ENCODE data around the gene ANLN.

ANLN gene

DNA sequence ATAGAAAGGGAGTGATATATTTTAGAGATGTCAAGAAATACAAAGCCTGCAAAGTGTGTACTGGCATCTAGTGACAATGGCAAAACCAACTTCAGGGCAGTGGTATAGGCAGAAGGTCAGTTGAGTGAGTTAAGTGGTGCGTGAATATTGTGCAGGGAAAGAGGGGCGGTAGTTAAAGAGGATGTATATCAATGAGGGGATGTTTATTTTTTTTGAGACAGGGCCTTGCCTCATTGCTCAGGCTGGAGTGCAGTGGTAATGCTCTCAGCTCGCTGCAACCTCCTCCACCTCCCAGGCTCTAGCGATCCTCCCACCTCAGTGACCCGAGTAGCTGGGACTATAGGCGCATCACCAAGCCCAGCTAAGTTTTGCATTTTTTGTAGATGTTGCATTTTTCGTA, 13.8 kb downstream of the ANLN start:
- H3K36me3 ChIP-seq (ENCODE audit: control insufficient read depth in 1 of 2, insufficient read depth in 2 of 2, low read depth in 1 of 2, low read length in 2 of 2), result peaks cover 3 to 8% of the 10 kb centered on the region in 2 experiments
- H2BK15ac ChIP-seq (ENCODE audit: low read depth, poor library complexity, severe bottlenecking), result no peak overlapping the region
- no peak overlapping the region for H3K18ac ChIP-seq (ENCODE audit: low read depth in 1 of 2, low read length in 2 of 2)
- H2AFZ ChIP-seq (ENCODE audit: low read depth, low read length), result no peak overlapping the region
- no peak overlapping the region for H3K27ac ChIP-seq (ENCODE audit: low read length, poor library complexity, severe bottlenecking)
- no peak overlapping the region for H2AK5ac ChIP-seq (ENCODE audit: low read length, severe bottlenecking)
- WGBS, result 95% methylated on average over 7 of the region's 7 CpGs
- no peak overlapping the region for H2BK12ac ChIP-seq (ENCODE audit: low read length in 2 of 2)
- H3K23ac ChIP-seq (ENCODE audit: low read length in 2 of 2), result no peak overlapping the region
- H3K4me1 ChIP-seq (ENCODE audit: control insufficient read depth, insufficient read depth, low read depth, low read length), result no peaks in the 10 kb centered on the region
- no peak for DNase-seq
- no peak overlapping the region for H4K8ac ChIP-seq (ENCODE audit: low read length)
- H2BK120ac ChIP-seq (ENCODE audit: low read depth, low read length), result no peak overlapping the region
- no peak overlapping the region for H2BK5ac ChIP-seq (ENCODE audit: low read depth, low read length, poor library complexity, severe bottlenecking)
- H3K14ac ChIP-seq (ENCODE audit: low read length in 2 of 2), result no peak overlapping the region
- no peak overlapping the region for H3K4me3 ChIP-seq (ENCODE audit: insufficient read depth in 1 of 2, low read depth in 1 of 2, low read length in 2 of 2)
- H4K91ac ChIP-seq (ENCODE audit: low read length), result no peak overlapping the region
- H3K9me3 ChIP-seq (ENCODE audit: control insufficient read depth, low read length), result no peaks in the 10 kb centered on the region
- H3K79me1 ChIP-seq (replicated peaks; ENCODE audit: low read length, poor library complexity, severe bottlenecking), result peaks cover 19% of the 10 kb centered on the region
- H3K9ac ChIP-seq (ENCODE audit: low read length), result no peak overlapping the region
- no peaks in the 10 kb centered on the region for H3K27me3 ChIP-seq (ENCODE audit: control insufficient read depth in 1 of 2, insufficient read depth in 1 of 2, low read length in 2 of 2)
- no peak overlapping the region for H3K4ac ChIP-seq (ENCODE audit: low read depth in 1 of 2, low read length in 2 of 2)
- no peak overlapping the region for H3K4me2 ChIP-seq (ENCODE audit: low read length, poor library complexity, severe bottlenecking)

GRCh38 chr7:36404639-36405408, 15.2 kb downstream of the ANLN start:
- no peak overlapping the region for H2AK5ac ChIP-seq (ENCODE audit: low read length, severe bottlenecking)
- WGBS, result 92% methylated on average over 6 of the region's 7 CpGs
- no peak overlapping the region for H3K23ac ChIP-seq (ENCODE audit: low read length in 2 of 2)
- no peaks in the 10 kb centered on the region for H3K27me3 ChIP-seq (ENCODE audit: control insufficient read depth in 1 of 2, insufficient read depth in 1 of 2, low read length in 2 of 2)
- peaks cover 3% of the 10 kb centered on the region in 2 experiments for H3K36me3 ChIP-seq (ENCODE audit: control insufficient read depth in 1 of 2, insufficient read depth in 2 of 2, low read depth in 1 of 2, low read length in 2 of 2)
- no peak overlapping the region for H3K18ac ChIP-seq (ENCODE audit: low read depth in 1 of 2, low read length in 2 of 2)
- no peak overlapping the region for H3K4ac ChIP-seq (ENCODE audit: low read depth in 1 of 2, low read length in 2 of 2)
- H3K9me3 ChIP-seq (ENCODE audit: control insufficient read depth, low read length), result no peaks in the 10 kb centered on the region
- H4K91ac ChIP-seq (ENCODE audit: low read length), result no peak overlapping the region
- no peak overlapping the region for H3K4me2 ChIP-seq (ENCODE audit: low read length, poor library complexity, severe bottlenecking)
- no peak overlapping the region for H3K9ac ChIP-seq (ENCODE audit: low read length)
- H3K4me3 ChIP-seq (ENCODE audit: insufficient read depth in 1 of 2, low read depth in 1 of 2, low read length in 2 of 2), result no peak overlapping the region
- no peak overlapping the region for H4K8ac ChIP-seq (ENCODE audit: low read length)
- no peak overlapping the region for H2BK15ac ChIP-seq (ENCODE audit: low read depth, poor library complexity, severe bottlenecking)
- no peak overlapping the region for H3K27ac ChIP-seq (ENCODE audit: low read length, poor library complexity, severe bottlenecking)
- H3K79me1 ChIP-seq (replicated peaks; ENCODE audit: low read length, poor library complexity, severe bottlenecking), result peaks cover 22% of the 10 kb centered on the region
- H2BK5ac ChIP-seq (ENCODE audit: low read depth, low read length, poor library complexity, severe bottlenecking), result no peak overlapping the region
- DNase-seq, result peak; percentile 31
- no peak overlapping the region for H2BK120ac ChIP-seq (ENCODE audit: low read depth, low read length)
- no peak overlapping the region for H2BK12ac ChIP-seq (ENCODE audit: low read length in 2 of 2)
- H2AFZ ChIP-seq (ENCODE audit: low read depth, low read length), result no peak overlapping the region
- H3K4me1 ChIP-seq (ENCODE audit: control insufficient read depth, insufficient read depth, low read depth, low read length), result no peaks in the 10 kb centered on the region
- H3K14ac ChIP-seq (ENCODE audit: low read length in 2 of 2), result no peak overlapping the region

GRCh38 chr7:36405409-36405803, 15.7 kb downstream of the ANLN start:
- Histone ChIP-seq H3K4ac (ENCODE audit: low read depth in 1 of 2, low read length in 2 of 2) (no peak overlapping the region), H2BK12ac (ENCODE audit: low read length in 2 of 2) (no peak overlapping the region), H3K4me2 (ENCODE audit: low read length, poor library complexity, severe bottlenecking) (no peak overlapping the region), H3K9me3 (ENCODE audit: control insufficient read depth, low read length) (no peaks in the 10 kb centered on the region), H2BK5ac (ENCODE audit: low read depth, low read length, poor library complexity, severe bottlenecking) (no peak overlapping the region), H3K27ac (ENCODE audit: low read length, poor library complexity, severe bottlenecking) (no peak overlapping the region), H3K14ac (ENCODE audit: low read length in 2 of 2) (no peak overlapping the region), H3K27me3 (ENCODE audit: control insufficient read depth in 1 of 2, insufficient read depth in 1 of 2, low read length in 2 of 2) (no peaks in the 10 kb centered on the region), H4K8ac (ENCODE audit: low read length) (no peak overlapping the region), H2AK5ac (ENCODE audit: low read length, severe bottlenecking) (no peak overlapping the region), H4K91ac (ENCODE audit: low read length) (no peak overlapping the region), H3K23ac (ENCODE audit: low read length in 2 of 2) (no peak overlapping the region), H3K4me1 (ENCODE audit: control insufficient read depth, insufficient read depth, low read depth, low read length) (no peaks in the 10 kb centered on the region), H3K36me3 (ENCODE audit: control insufficient read depth in 1 of 2, insufficient read depth in 2 of 2, low read depth in 1 of 2, low read length in 2 of 2) (peaks cover 2 to 3% of the 10 kb centered on the region in 2 experiments), H3K79me1 (replicated peaks; ENCODE audit: low read length, poor library complexity, severe bottlenecking) (peaks cover 23% of the 10 kb centered on the region), H2AFZ (ENCODE audit: low read depth, low read length) (no peak overlapping the region), H3K9ac (ENCODE audit: low read length) (no peak overlapping the region), H2BK120ac (ENCODE audit: low read depth, low read length) (no peak overlapping the region), H3K4me3 (ENCODE audit: insufficient read depth in 1 of 2, low read depth in 1 of 2, low read length in 2 of 2) (no peak overlapping the region), H2BK15ac (ENCODE audit: low read depth, poor library complexity, severe bottlenecking) (no peak overlapping the region), H3K18ac (ENCODE audit: low read depth in 1 of 2, low read length in 2 of 2) (no peak overlapping the region)
- no peak for DNase-seq
- WGBS, result no CpG with 5 or more reads among the region's 1 CpG

GRCh38 chr7:36406156-36406555, 16.5 kb downstream of the ANLN start:
- Histone ChIP-seq H4K8ac (ENCODE audit: low read length) (no peak overlapping the region), H3K18ac (ENCODE audit: low read depth in 1 of 2, low read length in 2 of 2) (no peak overlapping the region), H2BK12ac (ENCODE audit: low read length in 2 of 2) (peak overlapping the region in 1 of 2 experiments; percentile 1), H3K4me1 (ENCODE audit: control insufficient read depth, insufficient read depth, low read depth, low read length) (no peaks in the 10 kb centered on the region), H3K4ac (ENCODE audit: low read depth in 1 of 2, low read length in 2 of 2) (no peak overlapping the region), H2BK5ac (ENCODE audit: low read depth, low read length, poor library complexity, severe bottlenecking) (no peak overlapping the region), H3K4me3 (ENCODE audit: insufficient read depth in 1 of 2, low read depth in 1 of 2, low read length in 2 of 2) (no peak overlapping the region), H3K27ac (ENCODE audit: low read length, poor library complexity, severe bottlenecking) (no peak overlapping the region), H2AFZ (ENCODE audit: low read depth, low read length) (no peak overlapping the region), H3K36me3 (ENCODE audit: control insufficient read depth in 1 of 2, insufficient read depth in 2 of 2, low read depth in 1 of 2, low read length in 2 of 2) (peaks cover 0 to 3% of the 10 kb centered on the region in 2 experiments), H2AK5ac (ENCODE audit: low read length, severe bottlenecking) (no peak overlapping the region), H4K91ac (ENCODE audit: low read length) (no peak overlapping the region), H3K4me2 (ENCODE audit: low read length, poor library complexity, severe bottlenecking) (no peak overlapping the region), H3K9me3 (ENCODE audit: control insufficient read depth, low read length) (no peaks in the 10 kb centered on the region), H3K9ac (ENCODE audit: low read length) (no peak overlapping the region), H2BK120ac (ENCODE audit: low read depth, low read length) (no peak overlapping the region), H2BK15ac (ENCODE audit: low read depth, poor library complexity, severe bottlenecking) (no peak overlapping the region), H3K79me1 (replicated peaks; ENCODE audit: low read length, poor library complexity, severe bottlenecking) (peaks cover 23% of the 10 kb centered on the region), H3K27me3 (ENCODE audit: control insufficient read depth in 1 of 2, insufficient read depth in 1 of 2, low read length in 2 of 2) (no peaks in the 10 kb centered on the region), H3K14ac (ENCODE audit: low read length in 2 of 2) (no peak overlapping the region), H3K23ac (ENCODE audit: low read length in 2 of 2) (no peak overlapping the region)
- 90% methylated on average over 5 of the region's 5 CpGs for WGBS
- DNase-seq, result no peak

Data from mesenchymal stem cell (in vitro differentiated cells and primary cell).